Activated T-helper 2 cell treated with anti-CD3 and anti-CD28 coated beads, Interferon-gamma antibody, Interleukin-2, Interleukin-4, amounts not matched to agents 10 μg/mL and 5 μg/mL and 100 μg/mL, durations not matched to agents 14 hours and 24 hours and 36 hours (primary cell): ENCODE measurements around the gene BRMS1. TPM values are rescaled to one million over a fixed set of nuclear protein-coding genes. Genes with fewer than 3 reads are reported as not detected.
"Not testable (repeated sequence)": the region's sequence is repeated elsewhere in the genome, so short reads cannot be mapped to it uniquely, and the experiment has no call there.

ENCODE experiments used
- DNase-seq: peaks from one replicate; pipeline ENCODE4 v3.0.0; 2021; ENCODE audit warnings: low spot score
- H3K27ac Mint-ChIP-seq: one replicate; pipeline ENCODE4 v1.8.0; 2021; ENCODE audit warnings: mixed read lengths
- H3K27me3 Mint-ChIP-seq: one replicate; pipeline ENCODE4 v1.8.0; 2021; ENCODE audit warnings: low read depth, mixed read lengths
- H3K36me3 Mint-ChIP-seq: one replicate; pipeline ENCODE4 v1.8.0; 2021; ENCODE audit warnings: low read depth, mixed read lengths
- H3K4me1 Mint-ChIP-seq: one replicate; pipeline ENCODE4 v1.8.0; 2021; ENCODE audit warnings: low read depth, mixed read lengths
- H3K4me3 Mint-ChIP-seq: one replicate; pipeline ENCODE4 v1.8.0; 2021; ENCODE audit warnings: low read depth, mild to moderate bottlenecking, moderate library complexity, mixed read lengths
- H3K9me3 Mint-ChIP-seq: one replicate; pipeline ENCODE4 v1.8.0; 2021; ENCODE audit warnings: mixed read lengths
- intact Hi-C: fragments of 100-400 bp; cut with micrococcal nuclease; formaldehyde crosslinking; loops from one replicate; pipeline ENCODE4 v1.15.1; 2023
- total RNA-seq: library from RNA; stranded (reverse); gene quantifications from 2 replicates; pipeline ENCODE4 v1.2.3, GENCODE V29; 2022

BRMS1 gene
- total RNA-seq, 1 donor from 2014 or later: 46.0 TPM

- H3K27me3 Mint-ChIP-seq, intact Hi-C loops, H3K36me3 Mint-ChIP-seq: not testable (repeated sequence)
Measured at GRCh38 chr11:66350560-66351235, 5.8 kb upstream of the BRMS1 start.

DNA sequence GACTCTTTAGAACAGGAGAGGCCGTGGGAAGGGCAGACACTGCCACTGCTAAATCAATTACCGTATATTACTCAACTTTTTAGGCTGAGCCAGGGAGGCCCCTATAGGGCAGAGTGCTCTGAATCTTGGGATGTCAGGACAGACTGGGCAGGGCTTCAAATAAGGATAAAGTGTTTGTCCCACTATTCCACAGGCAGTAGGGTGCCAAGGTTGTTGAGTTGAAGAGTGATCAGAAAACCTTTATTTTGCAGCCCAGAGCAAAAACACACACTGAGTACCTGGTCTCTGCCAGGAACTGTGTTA lies 4.1 kb upstream of the BRMS1 start:
- no peak overlapping the region for H3K27ac Mint-ChIP-seq
- H3K36me3 Mint-ChIP-seq: peaks cover 6% of the 10 kb centered on the region
- DNase-seq: no peak
- no peaks in the 10 kb centered on the region for H3K27me3 Mint-ChIP-seq
- no peaks in the 10 kb centered on the region for H3K9me3 Mint-ChIP-seq
- intact Hi-C loops: loop anchor here (5.0 kb wide), 1 partner anchor 493 kb away; the partner anchor contains the start of gene RCE1
- no peak overlapping the region for H3K4me3 Mint-ChIP-seq
- H3K4me1 Mint-ChIP-seq: peaks cover 20% of the 10 kb centered on the region

More at GRCh38 chr11:66350560-66351235, 5.8 kb upstream of the BRMS1 start:
- not testable (repeated sequence) for H3K9me3 Mint-ChIP-seq, H3K4me3 Mint-ChIP-seq, H3K27ac Mint-ChIP-seq, DNase-seq, H3K4me1 Mint-ChIP-seq

DNA sequence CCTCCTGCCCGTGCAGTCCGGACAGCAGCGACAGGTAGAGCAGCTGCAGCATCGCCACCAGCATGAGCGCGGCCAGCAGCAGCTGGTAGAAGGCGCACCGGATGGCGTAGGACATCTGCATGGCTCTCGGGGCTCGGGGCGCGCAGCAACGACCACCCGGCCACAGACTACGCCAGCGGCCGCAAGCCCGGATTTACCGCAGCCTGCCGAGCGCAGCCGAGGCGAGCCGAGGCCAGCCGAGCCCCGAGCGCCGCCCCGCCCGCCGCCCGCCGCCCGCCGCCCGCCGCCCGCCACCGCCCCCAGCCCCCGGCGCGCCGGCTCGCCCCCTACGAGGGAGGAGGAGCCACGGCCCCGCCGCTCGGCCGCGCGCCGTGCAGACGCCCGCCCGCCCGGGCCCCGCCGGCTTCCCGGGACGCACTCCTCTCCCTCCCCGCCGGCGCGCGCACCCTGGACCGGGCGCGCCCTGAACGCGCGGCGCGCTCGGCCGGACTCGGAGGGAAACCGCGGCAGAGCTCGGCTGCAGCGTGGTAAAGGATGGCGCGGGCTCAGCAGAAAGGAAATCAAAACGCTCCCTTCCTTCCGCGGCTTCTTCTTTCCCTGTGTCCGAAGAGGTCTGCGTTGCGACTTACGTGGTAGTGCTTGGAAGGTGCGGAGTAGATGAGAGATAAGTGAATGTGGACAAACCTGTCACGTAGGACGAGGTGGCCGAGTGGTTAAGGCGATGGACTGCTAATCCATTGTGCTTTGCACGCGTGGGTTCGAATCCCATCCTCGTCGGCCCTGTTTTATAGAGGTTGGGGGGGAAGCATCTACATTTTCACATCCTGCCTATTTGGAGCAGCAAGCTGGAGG lies 2.7 kb upstream of the BRMS1 start, which contains the start of gene B4GAT1:
B4GAT1 (minus strand) TSS at position 205 of the 852 bp plus-strand sequence; CDS start at position 121, 84 bp downstream.
- H3K9me3 Mint-ChIP-seq: no peaks in the 10 kb centered on the region

GRCh38 chr11:66346476-66347424 lies 1.8 kb upstream of the BRMS1 start:
- no peaks in the 10 kb centered on the region for H3K27me3 Mint-ChIP-seq
- no peak for DNase-seq

More for the DNA sequence above, 2.7 kb upstream of the BRMS1 start, which contains the start of gene B4GAT1:
- Mint-ChIP-seq H3K4me1 (peaks cover 32% of the 10 kb centered on the region), H3K27me3 (no peaks in the 10 kb centered on the region), H3K4me3 (peak within 1 kb of the TSS; percentile 93), H3K27ac (peak within 1 kb of the TSS; percentile 89), H3K36me3 (peaks cover 13% of the 10 kb centered on the region)
- intact Hi-C loops: loop anchor here (5.0 kb wide), 1 partner anchor 495 kb away; the partner anchor contains the start of gene RCE1
- peak; percentile 77 for DNase-seq

GRCh38 chr11:66345316-66345649 lies 379 bp upstream of the BRMS1 start:
- peaks cover 29% of the 10 kb centered on the region for H3K36me3 Mint-ChIP-seq
- peaks cover 32% of the 10 kb centered on the region for H3K4me1 Mint-ChIP-seq
- intact Hi-C loops: loop anchor here (1.0 to 5.0 kb wide), 3 partner anchors 27 to 497 kb away; partner anchors contain the start of gene RCE1
- H3K27me3 Mint-ChIP-seq: no peaks in the 10 kb centered on the region
- DNase-seq: no peak
- H3K9me3 Mint-ChIP-seq: no peaks in the 10 kb centered on the region
- H3K27ac Mint-ChIP-seq: peak overlapping the region; percentile 91
- peak overlapping the region; percentile 93 for H3K4me3 Mint-ChIP-seq

More at GRCh38 chr11:66346476-66347424, 1.8 kb upstream of the BRMS1 start:
- no peaks in the 10 kb centered on the region for H3K9me3 Mint-ChIP-seq
- peak overlapping the region; percentile 93 for H3K4me3 Mint-ChIP-seq
- peaks cover 18% of the 10 kb centered on the region for H3K36me3 Mint-ChIP-seq
- H3K4me1 Mint-ChIP-seq: peaks cover 32% of the 10 kb centered on the region
- H3K27ac Mint-ChIP-seq: peak overlapping the region; percentile 22
- intact Hi-C loops: loop anchor here (5.0 kb wide), 1 partner anchor 496 kb away; the partner anchor contains the start of gene RCE1

- H3K4me3 Mint-ChIP-seq: peak overlapping the region; percentile 93
- H3K36me3 Mint-ChIP-seq: peaks cover 37% of the 10 kb centered on the region
- no peak overlapping the region for H3K27ac Mint-ChIP-seq
- peaks cover 31% of the 10 kb centered on the region for H3K4me1 Mint-ChIP-seq
- intact Hi-C loops: no loop called here
- no peaks in the 10 kb centered on the region for H3K27me3 Mint-ChIP-seq
- DNase-seq: no peak
- no peaks in the 10 kb centered on the region for H3K9me3 Mint-ChIP-seq
Measured at GRCh38 chr11:66343176-66343575, 1.7 kb downstream of the BRMS1 start.

GRCh38 chr11:66341502-66342126 lies 3.3 kb downstream of the BRMS1 start:
- no peak for DNase-seq
- Mint-ChIP-seq H3K36me3 (peaks cover 52% of the 10 kb centered on the region), H3K4me3 (no peak overlapping the region), H3K27ac (no peak overlapping the region), H3K4me1 (peaks cover 38% of the 10 kb centered on the region), H3K9me3 (no peaks in the 10 kb centered on the region), H3K27me3 (no peaks in the 10 kb centered on the region)
- intact Hi-C loops: no loop called here

DNA sequence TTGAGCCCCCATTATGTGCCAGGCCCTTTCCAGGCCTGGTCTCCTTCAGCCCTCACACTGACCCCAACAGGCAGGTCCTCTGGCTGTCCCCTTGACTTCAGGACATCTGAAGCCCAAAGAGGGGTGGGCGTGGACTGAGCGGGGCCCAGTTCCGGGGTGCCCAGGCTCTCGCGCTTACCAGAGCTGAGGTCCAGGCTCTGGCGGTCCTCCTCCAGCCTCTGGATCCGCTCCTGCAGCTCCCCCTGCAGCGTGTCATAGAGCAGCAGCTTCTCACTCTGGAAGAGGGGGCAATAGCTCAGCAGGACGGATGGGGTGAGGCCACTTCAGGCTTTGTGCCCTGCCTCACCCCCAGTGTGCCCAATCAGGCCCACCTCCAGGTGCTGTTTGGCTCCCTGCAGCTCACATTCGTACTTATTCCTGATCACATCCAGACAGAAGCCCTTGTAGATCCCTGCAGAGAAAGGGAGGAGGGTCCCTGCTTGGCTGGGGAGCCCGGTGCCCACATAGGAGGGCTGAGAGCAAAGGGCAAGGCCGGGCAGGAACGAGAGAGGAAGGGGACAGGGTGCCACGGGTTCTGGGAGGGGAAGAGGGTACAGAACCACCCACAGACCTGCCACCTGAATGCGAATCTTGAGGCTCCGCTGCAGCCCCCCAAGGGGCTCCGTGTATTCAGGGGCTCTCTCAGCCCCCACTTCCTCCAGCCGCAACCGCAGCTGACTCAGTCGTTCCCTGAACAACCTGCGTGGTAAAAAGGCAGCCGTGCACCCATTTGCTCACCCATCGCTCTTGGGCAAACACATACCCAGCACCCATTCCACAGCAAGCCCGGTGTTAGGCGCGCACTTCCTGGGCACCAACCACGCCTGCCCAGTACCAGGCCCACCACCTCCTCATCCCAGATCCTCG lies 4.1 kb downstream of the BRMS1 start:
- H3K9me3 Mint-ChIP-seq: no peaks in the 10 kb centered on the region
- no peak overlapping the region for H3K4me3 Mint-ChIP-seq
- peaks cover 40% of the 10 kb centered on the region for H3K4me1 Mint-ChIP-seq
- DNase-seq: no peak
- intact Hi-C loops: no loop called here
- H3K36me3 Mint-ChIP-seq: peaks cover 52% of the 10 kb centered on the region
- H3K27me3 Mint-ChIP-seq: peaks cover 1% of the 10 kb centered on the region
- H3K27ac Mint-ChIP-seq: no peak overlapping the region

DNA sequence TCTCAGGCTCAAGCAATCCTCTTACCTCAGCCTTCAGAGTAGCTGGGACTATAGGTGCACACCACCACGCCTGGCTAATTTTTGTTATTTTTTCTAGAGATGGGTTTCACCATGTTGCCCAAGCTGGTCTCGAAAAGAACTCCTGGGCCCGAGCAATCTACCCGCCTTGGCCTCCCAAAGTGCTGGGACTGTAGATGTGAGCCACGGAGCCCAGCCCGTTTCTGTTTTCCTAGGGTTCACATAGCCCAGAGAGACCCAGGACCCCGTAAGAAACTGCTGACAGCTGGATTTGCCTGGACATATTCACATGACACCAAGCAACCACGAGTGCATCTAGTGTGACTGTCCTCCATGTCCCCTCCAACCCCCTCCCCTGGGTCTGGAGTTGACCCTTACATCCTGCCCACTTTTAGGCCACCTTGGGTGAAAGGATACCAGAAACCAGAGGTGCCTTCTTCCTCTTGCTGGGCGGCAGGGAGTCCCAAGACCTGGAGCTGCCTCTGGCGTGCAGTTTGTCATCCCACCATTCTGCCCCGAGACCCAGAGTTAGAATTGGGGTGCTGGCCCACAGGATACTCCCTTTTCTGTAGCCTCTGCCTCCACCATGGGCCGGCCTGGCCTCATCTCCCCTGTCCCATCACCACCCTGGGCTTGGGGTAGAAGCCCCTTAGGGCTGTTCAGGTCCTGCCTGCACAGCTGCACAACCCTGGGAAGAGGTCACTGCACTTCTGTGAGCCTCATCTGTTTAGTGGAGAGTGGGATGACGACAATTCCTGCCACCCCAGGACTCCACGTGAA lies 5.0 kb downstream of the BRMS1 start:
- H3K36me3 Mint-ChIP-seq: peaks cover 52% of the 10 kb centered on the region

GRCh38 chr11:66339162-66339675 lies 5.7 kb downstream of the BRMS1 start:
- peaks cover 46% of the 10 kb centered on the region for H3K36me3 Mint-ChIP-seq
- intact Hi-C loops: no loop called here
- peaks cover 29% of the 10 kb centered on the region for H3K4me1 Mint-ChIP-seq
- H3K9me3 Mint-ChIP-seq: no peaks in the 10 kb centered on the region
- no peak for DNase-seq
- H3K4me3 Mint-ChIP-seq: no peak overlapping the region
- H3K27ac Mint-ChIP-seq: no peak overlapping the region
- H3K27me3 Mint-ChIP-seq: peaks cover 1% of the 10 kb centered on the region

More for the DNA sequence above, 5.0 kb downstream of the BRMS1 start:
- no peak overlapping the region for H3K4me3 Mint-ChIP-seq
- no peaks in the 10 kb centered on the region for H3K9me3 Mint-ChIP-seq
- peaks cover 1% of the 10 kb centered on the region for H3K27me3 Mint-ChIP-seq
- no peak for DNase-seq
- intact Hi-C loops: no loop called here
- H3K27ac Mint-ChIP-seq: no peak overlapping the region
- peaks cover 32% of the 10 kb centered on the region for H3K4me1 Mint-ChIP-seq
